Smooth muscle cell (in vitro differentiated cells): Measurements from ENCODE around the gene HOXC10. TPM values are rescaled to one million over a fixed set of nuclear protein-coding genes. Genes with fewer than 3 reads are reported as not detected.

Source experiments
- DNase-seq: peaks from one replicate; lab custom pipeline; 2025; ENCODE audit not compliant: unreplicated experiment; lab: John Stamatoyannopoulos, UW
- H2AFZ ChIP-seq: fragments of 200-600 bp; sonication (generic); 2 replicates; pipeline ENCODE4 v1.6.0; 2016; ENCODE audit warnings: antibody characterized with exemption, low read depth, mild to moderate bottlenecking
- H3F3A ChIP-seq: fragments of 200-600 bp; sonication (generic); 2 replicates; pipeline ENCODE4 v1.6.0; 2017; ENCODE audit warnings: antibody characterized with exemption, low read depth
- H3K27ac ChIP-seq: fragments of 200-600 bp; sonication (generic); 2 replicates; pipeline ENCODE4 v1.5.1; 2016; ENCODE audit warnings: low read depth, mild to moderate bottlenecking
- H3K27me3 ChIP-seq: fragments of 200-600 bp; sonication (generic); 2 replicates; pipeline ENCODE4 v1.6.1; 2016; ENCODE audit warnings: low read depth, mild to moderate bottlenecking
- H3K36me3 ChIP-seq: fragments of 200-600 bp; sonication (generic); 2 replicates; pipeline ENCODE4 v1.5.1; 2016; ENCODE audit warnings: low read depth
- H3K4me1 ChIP-seq: fragments of 200-600 bp; sonication (generic); 2 replicates; pipeline ENCODE4 v1.5.1; 2016; ENCODE audit warnings: low read depth
- H3K4me2 ChIP-seq: fragments of 200-600 bp; sonication (generic); 2 replicates; pipeline ENCODE4 v1.6.0; 2016; ENCODE audit warnings: mild to moderate bottlenecking
- H3K4me3 ChIP-seq: fragments of 200-600 bp; sonication (generic); 2 replicates; pipeline ENCODE4 v1.5.1; 2016; ENCODE audit warnings: mild to moderate bottlenecking
- H3K79me2 ChIP-seq: fragments of 200-600 bp; sonication (generic); 2 replicates; pipeline ENCODE4 v1.6.0; 2016; ENCODE audit warnings: low read depth, mild to moderate bottlenecking
- H3K9ac ChIP-seq: fragments of 200-600 bp; sonication (generic); 2 replicates; pipeline ENCODE4 v1.6.0; 2016; ENCODE audit warnings: low read depth
- H3K9me3 ChIP-seq: fragments of 200-600 bp; sonication (generic); replicated peaks from 2 replicates; pipeline ENCODE4 v1.5.1; 2016; ENCODE audit warnings: low read depth
- H4K20me1 ChIP-seq: fragments of 200-600 bp; sonication (generic); 2 replicates; pipeline ENCODE4 v1.6.0; 2016; ENCODE audit warnings: low read depth
- CTCF ChIP-seq: fragments of 200-600 bp; sonication (generic); IDR thresholded peaks from 2 replicates; pipeline ENCODE4 v1.5.1; 2017; ENCODE audit warnings: borderline replicate concordance, mild to moderate bottlenecking, antibody characterized with exemption; ENCODE audit not compliant: insufficient read depth, poor library complexity, severe bottlenecking
- WGBS: methylation state at CpG from one replicate; pipeline ENCODE4 v1.1.7; 2016; ENCODE audit warnings: low lambda C conversion rate; 5-methylcytosine and 5-hydroxymethylcytosine counted together
- polyA plus RNA-seq: library from polyadenylated mRNA; unstranded; fragments of >200 nt; fragmentation: Nextera tagmentation; extraction: Ambion mirVana; gene quantifications from 2 replicates; pipeline ENCODE4 v1.2.1, GENCODE V29; 2016
- total RNA-seq: library from RNA; depleted of rRNA; stranded (reverse); fragments of >200 nt; gene quantifications from 2 replicates; pipeline ENCODE4 v1.2.3, GENCODE V29; 2014

The HOXC10 gene
- total and polyA plus RNA-seq, 2 experiments from 2014 or later, result 0.66 TPM; not detected in 1

- peaks cover 100% of the 10 kb centered on the region for H3K27me3 ChIP-seq
- DNase-seq, result no peak
- no peak overlapping the region for H3K27ac ChIP-seq
- H2AFZ ChIP-seq, result no peak overlapping the region
- no peak overlapping the region for H3K9ac ChIP-seq
- H3K4me2 ChIP-seq, result no peak overlapping the region
- H3F3A ChIP-seq, result no peaks in the 10 kb centered on the region
- H3K79me2 ChIP-seq, result no peaks in the 10 kb centered on the region
- no peaks in the 10 kb centered on the region for H4K20me1 ChIP-seq
- H3K4me1 ChIP-seq, result no peaks in the 10 kb centered on the region
- H3K36me3 ChIP-seq, result no peaks in the 10 kb centered on the region
- no peaks in the 10 kb centered on the region for H3K9me3 ChIP-seq
- WGBS, result 65% methylated on average over 4 of the region's 4 CpGs
- no peak for TF ChIP-seq CTCF
- H3K4me3 ChIP-seq, result no peak overlapping the region
Observed at GRCh38 chr12:53944209-53944608, 40.7 kb upstream of the HOXC10 start.

GRCh38 chr12:53944907-53945847 lies 39.8 kb upstream of the HOXC10 start:
- Histone ChIP-seq H3K36me3 (no peaks in the 10 kb centered on the region), H3K9me3 (no peaks in the 10 kb centered on the region), H3K4me3 (no peak overlapping the region), H3K4me2 (no peak overlapping the region), H3K79me2 (no peaks in the 10 kb centered on the region), H3F3A (no peaks in the 10 kb centered on the region), H3K27me3 (peaks cover 100% of the 10 kb centered on the region), H3K9ac (no peak overlapping the region), H3K4me1 (no peaks in the 10 kb centered on the region), H2AFZ (no peak overlapping the region), H3K27ac (no peak overlapping the region), H4K20me1 (no peaks in the 10 kb centered on the region)
- no peak for TF ChIP-seq CTCF
- no peak for DNase-seq
- WGBS, result 27% methylated on average over 50 of the region's 51 CpGs

GRCh38 chr12:53947743-53948142 lies 37.2 kb upstream of the HOXC10 start:
- no peak for DNase-seq
- Histone ChIP-seq H3K27ac (no peak overlapping the region), H3K9me3 (no peaks in the 10 kb centered on the region), H4K20me1 (no peaks in the 10 kb centered on the region), H3K4me1 (no peaks in the 10 kb centered on the region), H3K36me3 (no peaks in the 10 kb centered on the region), H3K27me3 (peaks cover 100% of the 10 kb centered on the region), H2AFZ (no peak overlapping the region), H3K4me3 (no peak overlapping the region), H3K9ac (no peak overlapping the region), H3F3A (no peaks in the 10 kb centered on the region), H3K4me2 (no peak overlapping the region), H3K79me2 (no peaks in the 10 kb centered on the region)
- TF ChIP-seq CTCF, result no peak
